HL-60 (cell line): Measurements from ENCODE around the gene CASP7.

Experiments used
- DNase-seq, 2 experiments: peaks; one replicate each; pipeline ENCODE4 v3.0.0-alpha.2; 2010 to 2020; ENCODE audit warnings: low read depth in 1 of 2, low spot score in 1 of 2
- H3K27ac ChIP-seq: fragments of 250-450 bp; sonication (Bioruptor Pico); replicated peaks from 2 replicates; pipeline ENCODE4 v1.5.1; 2020; ENCODE audit warnings: mild to moderate bottlenecking, moderate library complexity
- H3K27me3 ChIP-seq: fragments of 250-450 bp; sonication (Bioruptor Pico); 2 replicates; pipeline ENCODE4 v1.5.1; 2021; ENCODE audit warnings: mild to moderate bottlenecking, moderate library complexity; ENCODE audit not compliant: insufficient read depth, poor library complexity, severe bottlenecking
- H3K4me3 ChIP-seq: replicated peaks from 2 replicates; pipeline ENCODE4 v1.5.1; 2011; ENCODE audit warnings: mild to moderate bottlenecking, control low read depth, low read length; ENCODE audit not compliant: insufficient read depth
- CTCF ChIP-seq: IDR thresholded peaks from one replicate; pipeline ENCODE4 v1.5.1; 2011; ENCODE audit warnings: low read length, control low read depth, inconsistent platforms; ENCODE audit not compliant: insufficient read depth
- GABPA ChIP-seq: IDR thresholded peaks from 2 replicates; pipeline ENCODE4 v1.6.1; 2012; ENCODE audit warnings: low read depth
- POLR2AphosphoS5 ChIP-seq: IDR thresholded peaks from 2 replicates; pipeline ENCODE4 v1.6.1; 2012; ENCODE audit warnings: low read depth
- REST ChIP-seq: IDR thresholded peaks from 2 replicates; pipeline ENCODE4 v1.6.1; 2012; ENCODE audit warnings: low read depth; ENCODE audit not compliant: insufficient replicate concordance
- SPI1 ChIP-seq: IDR thresholded peaks from 2 replicates; pipeline ENCODE4 v1.6.1; 2012; ENCODE audit warnings: low read depth, mild to moderate bottlenecking, borderline replicate concordance

The CASP7 gene

GRCh38 chr10:113732160-113732881, 52.6 kb downstream of the CASP7 start:
- no peak for DNase-seq
- Histone ChIP-seq H3K4me3 (no peak overlapping the region), H3K27ac (no peak overlapping the region), H3K27me3 (no peaks in the 10 kb centered on the region)
- TF ChIP-seq SPI1 (no peak), CTCF (no peak), GABPA (no peak), POLR2AphosphoS5 (no peak), REST (no peak)

GRCh38 chr10:113732966-113733365, 53.3 kb downstream of the CASP7 start:
- no peak for DNase-seq
- no peak for TF ChIP-seq SPI1
- no peak for TF ChIP-seq CTCF
- no peak for TF ChIP-seq GABPA
- no peak overlapping the region for H3K4me3 ChIP-seq
- peaks cover 4% of the 10 kb centered on the region for H3K27me3 ChIP-seq
- H3K27ac ChIP-seq = no peak overlapping the region

GRCh38 chr10:113733635-113734034, 53.9 kb downstream of the CASP7 start:
- no peak for TF ChIP-seq REST
- TF ChIP-seq CTCF = no peak
- no peak for TF ChIP-seq SPI1
- no peak for TF ChIP-seq GABPA
- TF ChIP-seq POLR2AphosphoS5 = no peak
- DNase-seq = no peak
- no peak overlapping the region for H3K27ac ChIP-seq

GRCh38 chr10:113735913-113736312, 56.2 kb downstream of the CASP7 start:
- TF ChIP-seq CTCF (no peak), REST (no peak), GABPA (no peak), SPI1 (no peak), POLR2AphosphoS5 (no peak)
- H3K27me3 ChIP-seq = peaks cover 4% of the 10 kb centered on the region
- no peak overlapping the region for H3K27ac ChIP-seq
- H3K4me3 ChIP-seq = no peak overlapping the region
- DNase-seq = no peak

More at GRCh38 chr10:113733635-113734034, 53.9 kb downstream of the CASP7 start:
- H3K27me3 ChIP-seq = peaks cover 4% of the 10 kb centered on the region
- H3K4me3 ChIP-seq = no peak overlapping the region
